Uterus (tissue), 2 donors: ENCODE measurements around the gene ITFG1.

Source experiments
- POLR2A ChIP-seq, 2 donors: fragments of 450-650 bp; IDR thresholded peaks; one replicate each; pipeline ENCODE4 v1.6.1; 2016; ENCODE audit warnings: antibody characterized with exemption in 2 of 2, mild to moderate bottlenecking in 1 of 2, moderate library complexity in 1 of 2
- TF ChIP-seq, protein P1 (sequence below), 4 experiments: fragments of 200-600 bp in 2 of 4; fragments of 450-650 bp in 2 of 4; sonication (generic) in 2 of 4; IDR thresholded peaks; one replicate each; pipeline ENCODE4 v1.5.1; 2016 to 2019; ENCODE audit warnings: antibody characterized with exemption in 4 of 4, mild to moderate bottlenecking in 2 of 4, moderate library complexity in 1 of 4

DNA sequence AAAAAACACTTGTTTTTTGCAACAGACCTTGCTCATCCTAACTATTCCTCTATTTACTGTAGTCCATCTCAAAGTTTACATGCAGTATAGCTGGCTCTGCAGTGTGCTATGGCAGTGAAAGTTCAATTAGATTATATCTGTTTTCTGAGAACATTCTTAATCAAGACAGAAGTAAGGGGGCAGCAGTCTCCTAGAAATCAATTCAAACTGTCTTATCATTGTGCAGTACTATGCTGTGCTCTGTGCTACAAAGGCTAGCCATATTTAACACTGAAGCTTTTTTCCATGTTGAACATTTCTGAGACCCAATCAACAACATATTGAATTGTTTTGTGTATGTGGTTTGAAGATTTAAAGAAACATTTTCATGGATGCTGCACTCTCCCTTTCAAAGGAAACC is 328.6 kb downstream of the ITFG1 start:
- TF ChIP-seq, protein P1, sequence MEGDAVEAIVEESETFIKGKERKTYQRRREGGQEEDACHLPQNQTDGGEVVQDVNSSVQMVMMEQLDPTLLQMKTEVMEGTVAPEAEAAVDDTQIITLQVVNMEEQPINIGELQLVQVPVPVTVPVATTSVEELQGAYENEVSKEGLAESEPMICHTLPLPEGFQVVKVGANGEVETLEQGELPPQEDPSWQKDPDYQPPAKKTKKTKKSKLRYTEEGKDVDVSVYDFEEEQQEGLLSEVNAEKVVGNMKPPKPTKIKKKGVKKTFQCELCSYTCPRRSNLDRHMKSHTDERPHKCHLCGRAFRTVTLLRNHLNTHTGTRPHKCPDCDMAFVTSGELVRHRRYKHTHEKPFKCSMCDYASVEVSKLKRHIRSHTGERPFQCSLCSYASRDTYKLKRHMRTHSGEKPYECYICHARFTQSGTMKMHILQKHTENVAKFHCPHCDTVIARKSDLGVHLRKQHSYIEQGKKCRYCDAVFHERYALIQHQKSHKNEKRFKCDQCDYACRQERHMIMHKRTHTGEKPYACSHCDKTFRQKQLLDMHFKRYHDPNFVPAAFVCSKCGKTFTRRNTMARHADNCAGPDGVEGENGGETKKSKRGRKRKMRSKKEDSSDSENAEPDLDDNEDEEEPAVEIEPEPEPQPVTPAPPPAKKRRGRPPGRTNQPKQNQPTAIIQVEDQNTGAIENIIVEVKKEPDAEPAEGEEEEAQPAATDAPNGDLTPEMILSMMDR (IDR thresholded peaks at IDR 0.05) = no peak
- no peak for TF ChIP-seq POLR2A (IDR thresholded peaks at IDR 0.05)
